HG02610 (cell line): Measurements from ENCODE around the gene PADI6.
"Not testable (repeated sequence)": the region's sequence is repeated elsewhere in the genome, so short reads cannot be mapped to it uniquely, and the experiment has no call there.

Source experiments
- ATAC-seq: cut with Tn5 transposase; IDR thresholded peaks from one replicate; pipeline ENCODE4 v1.9.1; 2021; ENCODE audit warnings: mild to moderate bottlenecking, moderate library complexity; ENCODE audit not compliant: unreplicated experiment

Gene PADI6

DNA sequence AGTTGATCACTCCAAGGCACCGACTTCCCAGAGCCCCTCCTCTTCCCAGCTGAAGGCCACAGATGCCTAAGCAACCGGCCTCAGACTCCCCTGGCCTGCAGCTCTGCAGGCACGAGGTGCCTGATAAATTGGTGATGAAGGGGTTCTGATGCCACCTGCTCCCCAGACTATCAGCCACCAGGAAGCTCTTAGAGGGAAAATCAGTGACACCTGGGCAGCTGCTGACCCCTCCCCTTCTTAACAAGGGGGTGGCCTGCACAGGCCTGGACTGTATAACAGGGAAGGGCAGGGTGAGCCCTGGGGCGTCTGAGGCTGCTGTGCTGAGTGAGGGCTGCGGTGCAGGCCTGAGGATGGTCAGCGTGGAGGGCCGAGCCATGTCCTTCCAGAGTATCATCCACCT is at the start of gene PADI6:
PADI6 (plus strand) TSS at position 301 of the 400 bp plus-strand sequence; CDS start at position 351, 50 bp downstream.
- ATAC-seq, result no peak

DNA sequence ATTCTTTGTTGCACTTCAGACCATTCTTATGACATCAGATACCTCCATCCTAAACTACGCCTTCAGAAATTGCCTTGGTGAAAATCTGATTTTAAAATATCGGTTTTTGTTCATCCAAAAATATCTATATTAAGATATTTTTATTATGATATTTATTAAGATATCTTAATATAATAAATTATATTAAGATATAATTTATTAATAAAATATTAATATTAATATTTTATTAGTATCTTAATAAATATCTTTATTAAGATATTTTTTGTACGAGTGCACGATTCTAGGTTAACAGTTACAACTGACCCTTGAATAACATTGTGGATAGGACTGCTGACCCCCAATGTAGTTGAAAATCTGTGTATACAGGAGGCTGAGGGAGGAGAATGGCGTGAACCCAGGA is 43.1 kb upstream of the PADI6 start:
- ATAC-seq, result no peak

DNA sequence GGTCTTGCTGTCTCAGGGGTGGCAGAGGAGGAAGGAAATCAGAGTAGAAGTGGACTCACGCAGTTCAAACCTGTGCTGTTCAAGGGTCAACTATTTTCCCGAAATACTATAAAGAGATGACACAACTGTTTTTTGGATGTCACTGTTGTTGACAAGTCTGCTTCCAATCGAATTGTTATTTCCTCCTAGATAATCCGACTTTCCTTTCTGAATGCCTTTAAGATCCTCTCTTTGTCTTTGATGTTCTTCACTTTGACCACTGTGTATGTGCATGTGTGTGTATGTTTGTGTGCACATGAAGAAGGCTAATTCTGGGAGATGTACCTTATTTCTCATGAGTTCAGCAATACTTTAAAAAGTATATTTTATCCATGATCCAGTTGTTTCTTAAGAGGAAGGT is 42.4 kb upstream of the PADI6 start:
- no peak for ATAC-seq

DNA sequence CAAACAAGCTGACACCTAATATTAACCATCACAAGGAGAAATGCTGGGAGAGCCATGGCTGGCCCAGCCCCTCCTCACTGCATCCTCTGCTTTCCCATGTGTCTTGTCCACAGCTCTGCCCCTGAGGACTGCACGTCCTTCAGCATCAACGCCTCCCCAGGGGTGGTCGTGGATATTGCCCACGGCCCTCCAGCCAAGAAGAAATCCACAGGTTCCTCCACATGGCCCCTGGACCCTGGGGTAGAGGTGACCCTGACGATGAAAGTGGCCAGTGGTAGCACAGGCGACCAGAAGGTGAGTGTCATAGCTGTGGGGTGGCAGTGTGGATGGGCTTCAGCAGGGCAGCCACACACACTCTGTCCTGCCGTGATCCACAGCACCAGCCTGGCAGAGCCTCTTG is 41.1 kb upstream of the PADI6 start:
- no peak for ATAC-seq

DNA sequence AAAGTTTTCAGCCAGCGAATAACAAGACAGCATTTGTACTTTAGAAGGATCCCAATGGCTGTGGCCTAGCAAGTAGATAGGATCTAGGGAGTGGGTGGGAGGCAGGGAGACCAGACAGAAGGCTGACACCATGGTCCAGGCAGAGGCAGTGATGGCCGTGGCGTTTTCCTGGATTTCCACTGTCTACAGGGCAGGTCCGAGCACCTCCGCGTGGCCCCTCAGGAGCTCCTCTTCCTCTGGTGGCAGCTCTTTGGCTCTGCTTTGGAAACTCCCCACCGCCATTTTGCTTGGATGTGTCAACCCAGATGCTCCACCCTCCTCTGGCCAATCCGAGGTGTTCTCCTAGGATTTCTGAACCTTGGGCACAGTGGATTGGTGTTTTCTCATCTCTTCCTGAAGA is 38.9 kb upstream of the PADI6 start:
- no peak for ATAC-seq

DNA sequence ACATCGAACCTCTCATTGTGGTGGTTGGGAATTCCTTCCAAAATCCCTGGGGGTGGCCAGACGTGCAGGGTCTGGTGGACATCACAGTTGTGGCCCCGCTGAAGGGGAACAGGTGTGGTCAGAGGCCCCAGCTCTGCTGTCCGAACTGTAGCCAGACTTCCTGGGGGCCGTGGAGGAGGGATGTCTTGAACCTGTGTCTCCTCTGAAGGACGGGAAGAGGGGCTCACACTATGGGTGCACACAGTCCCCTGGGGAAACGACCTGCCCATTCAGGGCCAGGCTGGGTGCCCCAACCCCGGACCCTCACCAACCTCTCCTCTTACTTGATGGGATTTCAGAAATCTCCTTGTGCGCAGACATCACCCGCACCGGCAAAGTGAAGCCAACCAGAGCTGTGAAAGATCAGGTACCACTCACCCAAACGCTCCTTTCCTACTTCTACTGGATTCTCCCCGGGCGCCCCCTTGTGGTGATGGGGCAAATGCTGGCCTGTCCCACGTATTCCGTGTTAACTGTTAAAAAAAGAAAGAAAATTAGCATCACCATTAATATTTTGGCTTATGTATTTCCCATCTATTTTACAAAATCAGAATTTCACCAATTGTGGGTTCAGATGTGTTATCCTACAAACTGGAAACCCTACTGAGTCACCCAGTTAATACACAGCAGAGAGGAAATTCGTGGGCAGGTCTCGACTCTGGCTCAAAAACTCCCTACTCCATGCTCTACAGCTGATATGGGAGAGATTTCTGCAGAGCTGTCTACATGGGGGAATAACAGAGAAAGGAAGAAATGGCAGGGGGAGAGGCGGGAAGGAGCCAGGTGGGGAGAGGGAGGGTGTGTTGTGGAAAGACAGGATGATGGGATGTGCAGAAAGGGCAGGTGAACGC is 35.9 kb upstream of the PADI6 start:
- ATAC-seq, result no peak

DNA sequence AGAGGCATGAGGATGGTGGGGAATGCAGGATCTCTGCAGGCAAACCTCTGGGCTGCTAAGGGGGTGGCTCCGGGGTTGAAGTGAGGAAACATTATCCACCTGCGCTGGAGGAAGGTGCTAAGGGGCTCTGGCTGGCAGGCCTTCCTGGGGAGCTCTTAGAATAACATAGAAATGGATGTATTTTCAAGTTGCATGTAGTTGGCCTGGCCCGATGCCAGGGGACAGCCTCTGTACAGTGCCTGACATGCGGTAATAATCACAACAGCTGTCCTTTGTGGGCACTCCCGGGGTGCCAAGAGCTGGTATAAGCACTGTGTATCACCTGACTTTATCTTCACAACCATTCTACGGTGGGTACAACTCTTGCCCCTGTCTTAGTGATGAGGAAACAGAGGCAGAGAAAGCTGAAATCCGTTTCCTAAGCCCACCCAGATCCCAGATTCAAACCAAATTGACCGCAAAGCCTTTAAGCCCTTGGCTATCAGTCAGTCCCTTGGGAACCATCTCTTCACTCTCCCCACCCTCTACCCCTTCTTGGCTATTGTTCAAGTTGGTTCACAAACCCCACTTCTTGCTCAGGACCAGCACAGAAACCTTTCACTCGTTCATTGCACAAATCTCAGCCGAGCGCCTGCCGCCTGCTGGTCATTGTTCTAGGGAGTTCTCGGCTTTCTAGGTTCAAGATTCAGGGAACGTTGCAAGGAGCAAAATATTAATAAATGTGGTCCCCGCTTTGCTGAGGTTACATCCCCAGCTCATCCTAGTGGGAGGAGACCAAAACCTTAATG is 33.1 kb upstream of the PADI6 start:
- no peak for ATAC-seq

DNA sequence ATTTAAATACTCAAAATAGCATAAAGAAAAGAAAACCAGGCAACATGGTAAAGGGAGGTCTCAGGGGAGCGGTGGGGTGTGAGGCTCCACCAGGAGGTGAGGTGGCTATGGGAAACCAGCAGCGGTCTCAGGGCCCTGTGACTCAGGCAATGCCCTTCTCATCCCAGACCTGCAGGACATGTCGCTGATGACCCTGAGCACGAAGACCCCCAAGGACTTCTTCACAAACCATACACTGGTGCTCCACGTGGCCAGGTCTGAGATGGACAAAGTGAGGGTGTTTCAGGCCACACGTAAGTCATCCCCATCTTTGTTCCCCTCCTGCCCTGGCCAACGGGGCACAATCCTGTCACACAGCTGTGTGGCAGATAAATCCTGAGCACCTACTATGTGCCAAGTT is 32.5 kb upstream of the PADI6 start:
- ATAC-seq, result no peak

DNA sequence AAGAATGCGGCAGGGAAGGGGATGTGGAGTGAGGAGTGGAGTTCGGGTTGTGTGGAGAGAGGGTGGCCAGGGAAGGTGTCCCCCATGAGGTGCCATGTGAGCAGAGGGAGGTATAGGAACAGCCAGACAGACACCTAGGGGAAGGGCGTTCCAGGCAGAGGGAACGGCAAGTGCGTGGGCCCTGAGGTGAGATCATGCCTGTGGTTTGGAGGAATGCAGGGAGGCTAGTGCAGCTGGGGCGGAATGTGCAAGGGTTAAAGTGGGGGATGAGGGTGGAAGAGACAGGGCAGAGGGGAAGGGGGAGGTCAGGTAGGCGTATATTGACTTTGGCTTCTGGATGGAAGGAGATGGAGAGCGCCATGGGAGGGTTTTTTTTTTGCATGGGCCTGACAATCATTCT is 31.6 kb upstream of the PADI6 start:
- no peak for ATAC-seq

DNA sequence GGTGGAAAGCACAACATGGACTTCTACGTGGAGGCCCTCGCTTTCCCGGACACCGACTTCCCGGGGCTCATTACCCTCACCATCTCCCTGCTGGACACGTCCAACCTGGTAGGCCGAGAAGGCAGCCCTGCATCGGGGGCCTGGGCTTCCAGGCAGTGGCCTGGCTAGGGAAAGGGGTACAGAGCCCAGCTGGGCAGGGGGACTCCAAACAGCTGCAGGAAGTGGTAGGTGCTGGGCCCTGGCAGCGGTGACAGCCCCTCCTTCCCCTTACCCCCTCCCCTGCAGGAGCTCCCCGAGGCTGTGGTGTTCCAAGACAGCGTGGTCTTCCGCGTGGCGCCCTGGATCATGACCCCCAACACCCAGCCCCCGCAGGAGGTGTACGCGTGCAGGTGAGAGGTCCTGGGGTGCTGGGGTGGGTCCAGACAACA is 30.0 kb upstream of the PADI6 start:
- no peak for ATAC-seq

DNA sequence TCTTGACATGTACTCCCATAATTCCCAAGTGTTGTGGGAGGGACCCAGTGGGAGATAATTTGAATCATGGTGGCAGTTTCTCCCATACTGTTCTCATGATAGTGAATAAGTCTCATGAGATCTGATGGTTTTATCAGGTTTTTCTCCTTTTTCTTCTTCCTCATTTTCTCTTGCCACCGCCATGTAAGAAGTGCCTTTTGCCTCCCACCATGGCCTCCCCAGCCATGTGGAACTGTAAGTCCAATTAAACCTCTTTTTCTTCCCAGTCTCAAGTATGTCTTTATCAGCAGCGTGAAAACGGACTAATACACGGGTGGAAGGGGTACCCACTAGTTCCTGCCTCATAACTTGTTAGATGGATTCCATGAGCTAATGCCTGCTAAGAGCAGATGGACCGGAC is 26.5 kb upstream of the PADI6 start:
- not testable (repeated sequence) for ATAC-seq

DNA sequence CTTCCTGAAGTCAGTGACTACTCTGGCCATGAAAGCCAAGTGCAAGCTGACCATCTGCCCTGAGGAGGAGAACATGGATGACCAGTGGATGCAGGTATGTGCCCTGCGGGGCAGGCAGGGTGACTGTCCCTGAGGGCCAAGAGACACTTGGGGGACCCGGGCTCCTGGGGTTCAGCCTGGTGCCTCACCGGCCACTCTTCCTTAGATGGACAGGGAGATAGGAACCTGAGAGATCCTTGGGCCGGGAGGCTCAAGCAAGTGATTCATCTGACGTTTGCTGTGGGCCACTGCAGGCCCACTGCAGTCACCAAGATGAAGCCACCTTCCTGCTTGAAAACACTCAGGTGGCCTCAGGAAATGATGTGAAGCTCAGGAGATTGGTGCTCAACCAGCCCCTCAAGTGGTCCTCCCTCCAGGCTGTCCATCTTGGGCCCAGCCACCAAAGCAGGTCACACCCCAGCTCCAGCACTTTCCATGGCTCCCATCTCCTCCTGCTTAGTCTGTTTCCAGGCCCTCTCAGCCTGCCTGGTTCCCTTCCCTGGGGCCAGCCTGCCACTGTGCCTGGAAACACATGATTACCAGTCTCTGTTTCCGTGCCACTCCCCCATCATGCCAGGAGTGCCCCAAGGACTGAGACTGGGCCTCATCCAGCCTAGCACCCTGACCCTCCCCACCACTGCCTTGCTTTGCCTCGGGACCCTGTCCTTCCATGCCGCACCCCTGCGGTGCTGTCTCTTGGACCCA is 25.8 kb upstream of the PADI6 start:
- ATAC-seq, result no peak

DNA sequence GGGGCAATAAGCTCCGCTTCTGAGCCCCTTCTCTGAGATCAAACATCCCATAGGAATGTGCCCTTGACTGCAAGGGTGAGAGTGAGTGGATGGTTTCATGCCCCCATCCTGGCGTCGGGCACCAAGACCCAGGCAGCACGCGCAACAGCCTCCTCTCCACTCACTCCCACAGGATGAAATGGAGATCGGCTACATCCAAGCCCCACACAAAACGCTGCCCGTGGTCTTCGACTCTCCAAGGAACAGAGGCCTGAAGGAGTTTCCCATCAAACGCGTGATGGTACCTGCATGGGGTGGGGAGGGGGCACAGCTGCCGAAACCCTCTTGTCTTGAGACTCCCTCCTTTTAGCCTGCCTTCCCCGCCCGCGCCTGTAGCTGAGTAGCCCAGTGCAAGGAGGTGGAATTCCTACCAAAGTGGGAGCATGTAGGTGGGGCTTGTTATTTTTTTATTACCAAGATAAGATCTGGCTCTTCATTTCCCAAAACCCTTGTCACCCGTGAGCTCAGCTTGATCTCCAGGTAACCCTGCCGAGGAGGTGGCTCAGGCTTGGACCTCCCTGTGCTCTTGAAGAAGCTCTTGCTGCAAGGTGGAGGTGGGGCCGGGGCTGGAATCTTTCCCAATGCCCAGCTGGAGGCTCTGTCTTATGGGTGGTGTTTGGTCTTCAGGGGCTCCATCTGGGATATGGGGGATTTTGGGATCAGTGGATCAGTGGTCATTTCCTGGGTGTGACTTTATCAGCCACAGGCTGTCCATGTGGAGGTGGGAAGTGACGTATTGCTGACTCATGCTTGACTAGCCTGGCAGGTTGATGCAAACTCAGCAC is 24.0 kb upstream of the PADI6 start:
- ATAC-seq, result no peak

DNA sequence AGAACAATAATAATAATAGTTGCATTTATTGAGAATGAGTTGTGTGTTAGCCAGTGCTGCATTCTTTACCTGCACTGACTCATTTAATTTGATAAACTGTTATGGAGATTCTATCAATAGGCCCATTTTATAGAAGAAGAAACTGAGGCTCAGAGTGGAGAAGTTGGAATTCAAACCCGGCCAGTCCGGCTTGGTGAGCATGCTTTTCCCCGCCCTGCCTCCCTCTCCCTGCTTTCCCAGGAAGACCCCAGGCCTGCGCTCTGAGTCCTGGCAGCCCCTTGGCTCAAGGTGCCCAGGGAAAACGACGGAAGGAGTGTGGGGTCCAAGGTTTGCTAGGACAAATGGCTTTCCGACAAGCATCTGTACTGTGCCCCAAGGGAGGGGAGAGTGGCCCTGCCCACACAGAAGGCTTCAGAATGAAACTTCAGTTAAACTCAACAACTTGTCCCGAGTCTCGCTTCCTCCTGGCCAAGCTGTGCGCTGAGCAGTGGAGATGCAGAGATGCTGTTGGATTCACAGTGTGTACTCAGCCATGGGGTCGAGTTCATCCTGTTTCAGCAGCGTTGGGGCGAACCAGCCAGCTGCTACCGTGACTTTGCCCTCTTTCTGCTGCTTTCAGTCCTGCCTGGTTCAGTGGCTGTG is 23.3 kb upstream of the PADI6 start:
- no peak for ATAC-seq

DNA sequence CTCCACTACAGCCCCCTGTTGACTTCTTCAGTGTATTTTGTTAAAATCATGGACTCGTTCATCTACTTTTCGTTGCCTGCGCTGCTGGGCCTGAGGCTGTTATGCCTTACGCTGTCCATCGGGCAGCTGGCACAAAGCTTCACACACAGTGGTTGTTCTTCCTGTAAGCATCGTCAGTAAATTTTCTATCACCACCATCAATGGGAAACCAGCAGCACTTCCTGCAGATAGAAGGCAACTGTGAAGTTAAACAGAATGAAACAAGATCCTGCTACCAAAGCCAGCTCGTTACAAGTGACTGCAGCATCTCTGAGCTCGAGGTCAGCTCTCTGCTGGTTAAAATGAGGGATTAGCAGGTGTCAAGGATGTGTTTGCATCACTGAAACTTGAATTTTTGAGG is 21.9 kb upstream of the PADI6 start:
- ATAC-seq, result no peak

DNA sequence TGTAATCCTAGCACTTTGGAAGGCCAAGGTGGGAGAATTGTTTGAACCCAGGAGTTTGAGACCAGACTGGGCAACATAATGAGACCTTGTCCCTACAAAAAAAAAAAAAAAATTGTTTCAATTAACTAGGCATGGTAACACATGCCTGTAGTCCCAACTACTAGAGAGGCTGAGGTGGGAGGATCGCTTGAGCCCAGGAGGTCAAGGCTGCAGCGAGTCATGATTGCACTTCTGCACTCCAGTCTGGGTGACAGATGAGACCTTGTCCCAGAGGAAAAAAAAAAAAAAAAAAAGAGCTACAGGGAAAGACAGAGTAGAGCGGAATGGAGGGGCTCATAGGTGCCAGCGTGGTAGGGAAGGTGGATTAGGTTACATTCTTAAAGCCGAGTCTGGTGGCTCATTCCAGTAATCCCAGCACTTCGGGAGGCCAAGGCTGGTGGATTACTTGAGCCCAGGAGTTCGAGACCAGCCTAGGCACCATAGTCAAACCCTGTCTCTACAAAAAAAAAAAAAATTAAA is 21.0 kb upstream of the PADI6 start:
- no peak for ATAC-seq

DNA sequence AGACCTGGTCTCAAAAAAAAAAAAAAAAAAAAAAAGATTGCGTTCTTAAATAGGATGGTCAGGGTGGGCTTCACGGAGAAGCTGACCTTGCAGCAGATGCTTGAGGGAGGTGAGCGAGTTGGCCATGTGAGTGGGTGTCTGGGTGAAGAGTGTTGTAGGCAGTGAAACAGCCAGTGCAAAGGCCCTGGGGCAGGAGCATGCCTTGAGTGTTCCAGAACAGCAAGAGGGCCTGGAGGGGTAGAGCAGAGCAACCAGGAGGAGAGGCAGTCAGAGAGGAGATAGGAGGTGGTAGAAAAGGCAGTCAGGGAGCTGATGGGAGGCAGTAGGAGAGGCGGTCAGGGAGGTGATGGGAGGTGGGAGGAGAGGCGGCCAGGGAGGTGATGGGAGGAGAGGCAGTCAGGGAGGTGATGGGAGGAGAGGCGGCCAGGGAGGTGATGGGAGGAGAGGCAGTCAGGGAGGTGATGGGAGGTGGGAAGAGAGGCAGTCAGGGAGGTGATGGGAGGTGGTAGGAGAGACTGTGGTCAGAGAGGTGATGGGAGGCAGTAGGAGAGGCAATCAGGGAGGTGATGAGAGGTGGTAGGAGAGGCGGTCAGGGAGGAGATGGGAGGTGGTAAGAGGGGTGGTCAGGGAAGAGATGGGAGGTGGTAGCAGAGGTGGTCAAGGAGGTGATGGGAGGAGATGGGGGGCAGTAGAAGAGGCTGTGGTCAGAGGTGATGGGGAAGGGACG is 20.2 kb upstream of the PADI6 start:
- ATAC-seq, result no peak

DNA sequence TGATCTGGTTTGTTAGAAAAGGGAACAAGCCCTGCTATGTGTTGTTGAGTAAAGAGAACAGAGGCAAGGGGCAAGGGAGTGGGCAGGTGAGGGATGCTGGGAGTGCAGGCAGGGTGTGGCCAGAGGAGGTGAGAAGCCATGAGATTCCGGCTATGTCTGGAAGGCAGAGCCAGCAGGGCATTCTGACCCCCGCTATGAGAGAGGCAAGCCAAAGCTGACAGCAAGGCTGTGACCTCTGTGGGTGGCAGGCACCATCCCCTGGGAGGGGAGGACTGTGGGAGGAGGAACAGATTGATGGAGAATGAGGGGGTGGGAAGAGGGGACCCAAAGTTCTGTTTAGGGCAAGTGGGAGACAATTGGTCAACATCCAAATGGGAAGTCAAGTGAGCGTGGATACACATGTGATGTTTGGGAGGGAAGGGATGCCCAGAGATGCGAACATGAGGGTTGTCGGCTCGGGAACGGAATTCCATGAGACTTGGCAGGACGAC is 19.5 kb upstream of the PADI6 start:
- ATAC-seq, result no peak

DNA sequence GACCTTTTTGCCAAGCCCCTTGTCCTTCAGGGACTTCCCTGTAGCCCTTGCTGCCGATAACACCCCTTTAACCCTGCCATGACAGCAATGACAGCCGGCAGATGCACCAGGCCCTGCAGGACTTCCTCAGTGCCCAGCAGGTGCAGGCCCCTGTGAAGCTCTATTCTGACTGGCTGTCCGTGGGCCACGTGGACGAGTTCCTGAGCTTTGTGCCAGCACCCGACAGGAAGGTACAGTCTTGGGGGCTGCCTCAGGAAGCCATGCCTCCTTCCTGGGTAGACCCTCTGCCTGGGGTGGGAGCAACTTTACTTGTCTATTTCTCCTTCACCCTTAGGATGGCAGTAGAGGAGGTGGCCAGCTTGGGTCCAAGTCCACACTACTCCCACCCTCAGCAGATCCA is 16.1 kb upstream of the PADI6 start:
- no peak for ATAC-seq
